ENCODE results near the gene NHS.

Gene NHS

DNA sequence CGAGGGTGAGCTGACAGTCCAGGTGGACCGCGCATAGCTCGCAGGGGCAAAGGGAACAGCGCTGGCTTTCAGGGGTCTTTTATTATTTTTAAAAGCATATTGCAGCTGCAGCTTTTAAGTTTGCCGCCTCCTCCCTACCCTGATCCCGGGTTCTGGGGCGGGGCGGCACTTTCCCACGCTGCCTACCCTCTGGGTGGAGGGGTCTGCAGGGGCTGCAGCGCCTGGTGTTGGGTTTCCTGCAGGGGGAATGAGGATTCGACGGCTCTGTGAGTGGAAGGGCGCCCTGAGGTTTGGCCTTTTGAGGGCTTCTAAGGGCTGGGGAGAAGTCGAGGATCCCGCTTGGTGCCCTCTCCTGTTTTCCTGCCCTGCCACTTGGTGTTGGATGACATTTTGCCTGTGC, 281.6 kb downstream of the NHS start:
- WGBS: 30% methylated on average over 15 of the region's 16 CpGs
- Histone ChIP-seq H3K9ac (ENCODE audit: low read length) (no peak overlapping the region), H3K27me3 (ENCODE audit: control insufficient read depth in 1 of 2, insufficient read depth in 1 of 2, low read length in 2 of 2) (peaks cover 0 to 26% of the 10 kb centered on the region in 2 experiments), H3K4me3 (ENCODE audit: insufficient read depth in 1 of 2, low read depth in 1 of 2, low read length in 2 of 2) (peak overlapping the region in 1 of 2 experiments; percentile 46), H2BK120ac (ENCODE audit: low read depth, low read length) (no peak overlapping the region), H3K27ac (ENCODE audit: low read length, poor library complexity, severe bottlenecking) (peak overlapping the region; percentile 32), H3K79me1 (replicated peaks; ENCODE audit: low read length, poor library complexity, severe bottlenecking) (peaks cover 9% of the 10 kb centered on the region), H4K91ac (ENCODE audit: low read length) (no peak overlapping the region), H2AFZ (ENCODE audit: low read depth, low read length) (no peak overlapping the region), H2BK12ac (ENCODE audit: low read length in 2 of 2) (no peak overlapping the region), H3K4me2 (ENCODE audit: low read length, poor library complexity, severe bottlenecking) (peak overlapping the region; percentile 74), H3K36me3 (ENCODE audit: control insufficient read depth in 1 of 2, insufficient read depth in 2 of 2, low read depth in 1 of 2, low read length in 2 of 2) (no peaks in the 10 kb centered on the region), H2BK15ac (ENCODE audit: low read depth, poor library complexity, severe bottlenecking) (no peak overlapping the region), H3K9me3 (ENCODE audit: control insufficient read depth, low read length) (no peaks in the 10 kb centered on the region), H3K4ac (ENCODE audit: low read depth in 1 of 2, low read length in 2 of 2) (no peak overlapping the region), H2BK5ac (ENCODE audit: low read depth, low read length, poor library complexity, severe bottlenecking) (no peak overlapping the region), H3K14ac (ENCODE audit: low read length in 2 of 2) (no peak overlapping the region), H3K18ac (ENCODE audit: low read depth in 1 of 2, low read length in 2 of 2) (no peak overlapping the region), H2AK5ac (ENCODE audit: low read length, severe bottlenecking) (no peak overlapping the region), H4K8ac (ENCODE audit: low read length) (no peak overlapping the region), H3K23ac (ENCODE audit: low read length in 2 of 2) (no peak overlapping the region), H3K4me1 (ENCODE audit: control insufficient read depth, insufficient read depth, low read depth, low read length) (peaks cover 23% of the 10 kb centered on the region)
- no peak for DNase-seq

DNA sequence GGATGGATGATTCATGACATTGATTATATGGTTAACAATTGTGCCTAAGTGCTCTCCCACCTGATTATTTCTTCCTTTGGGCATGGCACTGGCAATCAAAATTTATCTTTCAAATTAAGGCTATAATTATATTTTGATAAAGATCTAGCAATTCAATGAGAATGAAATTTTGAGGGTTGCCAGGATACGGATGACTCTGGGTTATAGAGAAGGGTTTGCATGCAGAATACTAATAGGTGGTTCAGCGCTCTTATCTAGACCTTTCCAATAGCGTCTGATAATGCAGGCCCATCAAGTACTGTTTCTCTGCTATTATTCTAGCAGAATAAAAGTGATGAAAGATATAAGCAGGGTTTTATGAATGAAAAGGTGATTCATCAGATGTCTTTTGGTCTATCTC, 287.4 kb downstream of the NHS start:
- Histone ChIP-seq H2BK15ac (ENCODE audit: low read depth, poor library complexity, severe bottlenecking) (no peak overlapping the region), H3K27me3 (ENCODE audit: control insufficient read depth in 1 of 2, insufficient read depth in 1 of 2, low read length in 2 of 2) (peaks cover 0 to 3% of the 10 kb centered on the region in 2 experiments)

DNA sequence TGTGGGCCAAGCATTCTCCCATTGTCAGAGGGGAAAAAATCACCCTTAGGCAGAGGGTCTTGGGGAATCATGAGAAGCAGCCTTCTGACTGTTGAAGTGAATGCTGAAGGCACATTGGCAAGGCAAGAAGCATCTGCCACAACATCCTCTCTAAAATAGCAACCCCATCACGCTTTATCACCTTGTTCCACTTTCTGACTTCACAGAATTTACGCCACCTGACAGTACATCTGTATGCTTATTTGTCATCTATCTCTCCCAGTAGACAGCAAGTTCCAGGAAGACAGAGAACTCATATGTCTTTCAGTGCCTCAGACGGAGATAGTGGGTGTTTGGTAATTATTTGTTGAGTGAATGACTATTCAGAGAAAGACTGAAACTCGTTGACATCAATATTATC, 293.9 kb downstream of the NHS start:
- no peak overlapping the region for H3K4me3 ChIP-seq (ENCODE audit: insufficient read depth in 1 of 2, low read depth in 1 of 2, low read length in 2 of 2)
- no peak overlapping the region for H2BK5ac ChIP-seq (ENCODE audit: low read depth, low read length, poor library complexity, severe bottlenecking)
- no peak for DNase-seq
- no peaks in the 10 kb centered on the region for H3K36me3 ChIP-seq (ENCODE audit: control insufficient read depth in 1 of 2, insufficient read depth in 2 of 2, low read depth in 1 of 2, low read length in 2 of 2)
- no peaks in the 10 kb centered on the region for H3K4me1 ChIP-seq (ENCODE audit: control insufficient read depth, insufficient read depth, low read depth, low read length)
- no peak overlapping the region for H3K9ac ChIP-seq (ENCODE audit: low read length)
- no peak overlapping the region for H4K8ac ChIP-seq (ENCODE audit: low read length)
- peaks cover 11% of the 10 kb centered on the region for H3K79me1 ChIP-seq (replicated peaks; ENCODE audit: low read length, poor library complexity, severe bottlenecking)
- peaks cover 0 to 6% of the 10 kb centered on the region in 2 experiments for H3K27me3 ChIP-seq (ENCODE audit: control insufficient read depth in 1 of 2, insufficient read depth in 1 of 2, low read length in 2 of 2)
- H2BK12ac ChIP-seq (ENCODE audit: low read length in 2 of 2): no peak overlapping the region
- H3K18ac ChIP-seq (ENCODE audit: low read depth in 1 of 2, low read length in 2 of 2): no peak overlapping the region
- H3K27ac ChIP-seq (ENCODE audit: low read length, poor library complexity, severe bottlenecking): no peak overlapping the region
- no peak overlapping the region for H4K91ac ChIP-seq (ENCODE audit: low read length)
- WGBS: 20% methylated on average over 1 of the region's 4 CpGs
- no peaks in the 10 kb centered on the region for H3K9me3 ChIP-seq (ENCODE audit: control insufficient read depth, low read length)
- H2AFZ ChIP-seq (ENCODE audit: low read depth, low read length): no peak overlapping the region
- no peak overlapping the region for H3K4ac ChIP-seq (ENCODE audit: low read depth in 1 of 2, low read length in 2 of 2)
- no peak overlapping the region for H2BK120ac ChIP-seq (ENCODE audit: low read depth, low read length)
- no peak overlapping the region for H3K23ac ChIP-seq (ENCODE audit: low read length in 2 of 2)
- no peak overlapping the region for H2AK5ac ChIP-seq (ENCODE audit: low read length, severe bottlenecking)
- H3K4me2 ChIP-seq (ENCODE audit: low read length, poor library complexity, severe bottlenecking): no peak overlapping the region
- no peak overlapping the region for H3K14ac ChIP-seq (ENCODE audit: low read length in 2 of 2)
- H2BK15ac ChIP-seq (ENCODE audit: low read depth, poor library complexity, severe bottlenecking): no peak overlapping the region

More for the DNA sequence above, 287.4 kb downstream of the NHS start:
- Histone ChIP-seq H2AFZ (ENCODE audit: low read depth, low read length) (no peak overlapping the region), H2BK5ac (ENCODE audit: low read depth, low read length, poor library complexity, severe bottlenecking) (no peak overlapping the region), H3K4me2 (ENCODE audit: low read length, poor library complexity, severe bottlenecking) (no peak overlapping the region), H3K4me1 (ENCODE audit: control insufficient read depth, insufficient read depth, low read depth, low read length) (peaks cover 5% of the 10 kb centered on the region), H3K14ac (ENCODE audit: low read length in 2 of 2) (no peak overlapping the region), H3K36me3 (ENCODE audit: control insufficient read depth in 1 of 2, insufficient read depth in 2 of 2, low read depth in 1 of 2, low read length in 2 of 2) (no peaks in the 10 kb centered on the region), H3K23ac (ENCODE audit: low read length in 2 of 2) (no peak overlapping the region), H2AK5ac (ENCODE audit: low read length, severe bottlenecking) (no peak overlapping the region), H3K27ac (ENCODE audit: low read length, poor library complexity, severe bottlenecking) (no peak overlapping the region), H3K79me1 (replicated peaks; ENCODE audit: low read length, poor library complexity, severe bottlenecking) (peaks cover 8% of the 10 kb centered on the region), H3K18ac (ENCODE audit: low read depth in 1 of 2, low read length in 2 of 2) (no peak overlapping the region), H3K9ac (ENCODE audit: low read length) (no peak overlapping the region), H4K8ac (ENCODE audit: low read length) (no peak overlapping the region), H2BK120ac (ENCODE audit: low read depth, low read length) (no peak overlapping the region), H3K4me3 (ENCODE audit: insufficient read depth in 1 of 2, low read depth in 1 of 2, low read length in 2 of 2) (no peak overlapping the region), H3K9me3 (ENCODE audit: control insufficient read depth, low read length) (no peaks in the 10 kb centered on the region), H2BK12ac (ENCODE audit: low read length in 2 of 2) (no peak overlapping the region), H4K91ac (ENCODE audit: low read length) (no peak overlapping the region), H3K4ac (ENCODE audit: low read depth in 1 of 2, low read length in 2 of 2) (no peak overlapping the region)
- WGBS: 92% methylated on average over 1 of the region's 3 CpGs
- DNase-seq: no peak

DNA sequence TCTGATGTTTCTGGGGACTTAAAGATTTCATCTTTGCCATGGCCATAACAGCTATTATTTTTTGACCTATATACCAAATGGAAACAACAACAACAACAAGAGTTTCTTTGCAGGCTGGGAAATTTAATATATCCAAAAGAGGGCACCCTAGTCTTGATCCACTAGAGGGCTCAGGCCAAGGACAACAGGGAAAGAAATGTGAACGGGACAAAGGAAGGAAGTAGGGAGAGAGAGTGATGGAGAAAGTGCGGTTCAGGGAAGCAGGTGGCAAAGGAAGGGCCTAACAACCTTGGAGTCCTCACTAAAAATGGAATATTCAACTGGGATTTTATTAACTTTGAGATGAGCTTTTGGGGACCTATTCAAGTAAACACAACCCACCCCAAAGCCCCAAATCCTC, 294.5 kb downstream of the NHS start:
- Histone ChIP-seq H3K79me1 (replicated peaks; ENCODE audit: low read length, poor library complexity, severe bottlenecking) (peaks cover 15% of the 10 kb centered on the region), H3K9ac (ENCODE audit: low read length) (no peak overlapping the region), H3K27ac (ENCODE audit: low read length, poor library complexity, severe bottlenecking) (no peak overlapping the region), H3K18ac (ENCODE audit: low read depth in 1 of 2, low read length in 2 of 2) (no peak overlapping the region), H3K4me1 (ENCODE audit: control insufficient read depth, insufficient read depth, low read depth, low read length) (no peaks in the 10 kb centered on the region), H4K91ac (ENCODE audit: low read length) (no peak overlapping the region), H3K23ac (ENCODE audit: low read length in 2 of 2) (no peak overlapping the region), H3K4me2 (ENCODE audit: low read length, poor library complexity, severe bottlenecking) (no peak overlapping the region), H2AK5ac (ENCODE audit: low read length, severe bottlenecking) (no peak overlapping the region), H3K27me3 (ENCODE audit: control insufficient read depth in 1 of 2, insufficient read depth in 1 of 2, low read length in 2 of 2) (peaks cover 0 to 6% of the 10 kb centered on the region in 2 experiments), H2BK5ac (ENCODE audit: low read depth, low read length, poor library complexity, severe bottlenecking) (no peak overlapping the region), H3K4me3 (ENCODE audit: insufficient read depth in 1 of 2, low read depth in 1 of 2, low read length in 2 of 2) (no peak overlapping the region), H2BK120ac (ENCODE audit: low read depth, low read length) (no peak overlapping the region), H2BK15ac (ENCODE audit: low read depth, poor library complexity, severe bottlenecking) (no peak overlapping the region), H3K9me3 (ENCODE audit: control insufficient read depth, low read length) (no peaks in the 10 kb centered on the region), H2BK12ac (ENCODE audit: low read length in 2 of 2) (no peak overlapping the region), H3K14ac (ENCODE audit: low read length in 2 of 2) (no peak overlapping the region), H3K36me3 (ENCODE audit: control insufficient read depth in 1 of 2, insufficient read depth in 2 of 2, low read depth in 1 of 2, low read length in 2 of 2) (no peaks in the 10 kb centered on the region), H4K8ac (ENCODE audit: low read length) (no peak overlapping the region), H3K4ac (ENCODE audit: low read depth in 1 of 2, low read length in 2 of 2) (no peak overlapping the region), H2AFZ (ENCODE audit: low read depth, low read length) (no peak overlapping the region)
- 0% methylated on average over 1 of the region's 2 CpGs for WGBS
- DNase-seq: no peak

Data from mesenchymal stem cell (in vitro differentiated cells and primary cell).